SK-N-SH treated with all-trans-retinoic acid at 6 μM for 48 hours (cell line): Measurements from ENCODE around the gene CCDC81.

ENCODE experiments used
- BACH2 ChIP-seq: fragments of 250-450 bp; sonication (Bioruptor Pico); IDR thresholded peaks from 2 replicates; pipeline ENCODE4 v1.9.0; 2021; ENCODE audit warnings: mild to moderate bottlenecking, borderline replicate concordance
- CREB5 ChIP-seq: fragments of 250-450 bp; sonication (Bioruptor Pico); IDR thresholded peaks from 2 replicates; pipeline ENCODE4 v1.5.1; 2020; ENCODE audit warnings: low read depth, mild to moderate bottlenecking, moderate library complexity
- ESRRG ChIP-seq: fragments of 250-450 bp; sonication (Bioruptor Pico); IDR thresholded peaks from 2 replicates; pipeline ENCODE4 v1.6.1; 2021; ENCODE audit warnings: mild to moderate bottlenecking
- ISL1 ChIP-seq: fragments of 250-450 bp; sonication (Bioruptor Pico); IDR thresholded peaks from 2 replicates; pipeline ENCODE4 v2.1.2; 2022; ENCODE audit warnings: mild to moderate bottlenecking, moderate library complexity
- OSR1 ChIP-seq: fragments of 250-450 bp; sonication (Bioruptor Pico); IDR thresholded peaks from 2 replicates; pipeline ENCODE4 v1.8.0; 2022; ENCODE audit warnings: moderate library complexity, mild to moderate bottlenecking, inconsistent platforms
- PATZ1 ChIP-seq: fragments of 250-450 bp; sonication (Bioruptor Pico); IDR thresholded peaks from 2 replicates; pipeline ENCODE4 v1.8.0; 2020; ENCODE audit warnings: mild to moderate bottlenecking, moderate library complexity, borderline replicate concordance
- PPARA ChIP-seq: fragments of 250-450 bp; sonication (Bioruptor Pico); IDR thresholded peaks from 2 replicates; pipeline ENCODE4 v1.5.0; 2020; ENCODE audit warnings: mild to moderate bottlenecking, borderline replicate concordance
- SNAI2 ChIP-seq: fragments of 250-450 bp; sonication (Bioruptor Pico); IDR thresholded peaks from 2 replicates; pipeline ENCODE4 v1.5.0; 2020; ENCODE audit warnings: mild to moderate bottlenecking, moderate library complexity
- TSHZ2 ChIP-seq: fragments of 250-450 bp; sonication (Bioruptor Pico); IDR thresholded peaks from 2 replicates; pipeline ENCODE4 v1.5.0; 2020; ENCODE audit warnings: mild to moderate bottlenecking, moderate library complexity
- ZFP3 ChIP-seq: fragments of 250-450 bp; sonication (Bioruptor Pico); IDR thresholded peaks from 2 replicates; pipeline ENCODE4 v1.5.0; 2020; ENCODE audit warnings: mild to moderate bottlenecking, moderate library complexity
- ZFP30 ChIP-seq: fragments of 450-650 bp; formaldehyde crosslinking; IDR thresholded peaks from 2 replicates; pipeline ENCODE4 v1.5.0; 2022; ENCODE audit warnings: mild to moderate bottlenecking, moderate library complexity
- ZNF565 ChIP-seq: fragments of 450-650 bp; formaldehyde crosslinking; conservative IDR thresholded peaks from 2 replicates; pipeline ENCODE4 v1.5.0; 2020; ENCODE audit warnings: low read depth, mild to moderate bottlenecking, moderate library complexity
- TF ChIP-seq, protein P1 (sequence below): fragments of 250-450 bp; sonication (Bioruptor Pico); IDR thresholded peaks from 2 replicates; pipeline ENCODE4 v1.8.0; 2021; ENCODE audit warnings: low read depth, mild to moderate bottlenecking, moderate library complexity, borderline replicate concordance

- TF ChIP-seq BACH2 (CRISPR knock-in tag) (no peak), CREB5 (CRISPR knock-in tag) (no peak), ISL1 (CRISPR knock-in tag) (no peak), ZFP30 (CRISPR knock-in tag) (no peak), SNAI2 (CRISPR knock-in tag) (no peak), PATZ1 (CRISPR knock-in tag) (no peak), TSHZ2 (CRISPR knock-in tag) (no peak), ZFP3 (CRISPR knock-in tag) (no peak), ZNF565 (no peak), ESRRG (CRISPR knock-in tag) (no peak), OSR1 (CRISPR knock-in tag) (no peak), PPARA (CRISPR knock-in tag) (no peak)
- TF ChIP-seq, protein P1, sequence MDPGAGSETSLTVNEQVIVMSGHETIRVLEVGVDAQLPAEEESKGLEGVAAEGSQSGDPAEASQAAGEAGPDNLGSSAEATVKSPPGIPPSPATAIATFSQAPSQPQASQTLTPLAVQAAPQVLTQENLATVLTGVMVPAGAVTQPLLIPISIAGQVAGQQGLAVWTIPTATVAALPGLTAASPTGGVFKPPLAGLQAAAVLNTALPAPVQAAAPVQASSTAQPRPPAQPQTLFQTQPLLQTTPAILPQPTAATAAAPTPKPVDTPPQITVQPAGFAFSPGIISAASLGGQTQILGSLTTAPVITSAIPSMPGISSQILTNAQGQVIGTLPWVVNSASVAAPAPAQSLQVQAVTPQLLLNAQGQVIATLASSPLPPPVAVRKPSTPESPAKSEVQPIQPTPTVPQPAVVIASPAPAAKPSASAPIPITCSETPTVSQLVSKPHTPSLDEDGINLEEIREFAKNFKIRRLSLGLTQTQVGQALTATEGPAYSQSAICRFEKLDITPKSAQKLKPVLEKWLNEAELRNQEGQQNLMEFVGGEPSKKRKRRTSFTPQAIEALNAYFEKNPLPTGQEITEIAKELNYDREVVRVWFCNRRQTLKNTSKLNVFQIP = no peak
Observed at GRCh38 chr11:86388198-86388597, 13.5 kb downstream of the CCDC81 start.
